Measurements from ENCODE around the gene COQ10A.

COQ10A gene

GRCh38 chr12:56317675-56318074 is 50.9 kb downstream of the COQ10A start:
- Histone ChIP-seq H3K9ac (ENCODE audit: low read depth, low read length) (no peak overlapping the region), H3K36me3 (ENCODE audit: insufficient read depth, low read length) (peaks cover 42% of the 10 kb centered on the region), H3K9me3 (ENCODE audit: insufficient read depth, low read depth, low read length) (no peaks in the 10 kb centered on the region), H3K27ac (ENCODE audit: low read depth, low read length) (no peak overlapping the region), H3K4me1 (ENCODE audit: insufficient read depth, low read length) (peaks cover 8% of the 10 kb centered on the region; the same call in 1 of the 2 replicates), H3K4me3 (ENCODE audit: low read length) (no peak overlapping the region), H3K27me3 (ENCODE audit: insufficient read depth, low read length) (no peaks in the 10 kb centered on the region)
- WGBS = 77% methylated on average over 3 of the region's 3 CpGs
